Activated B cell treated with CpG ODN at 0.5 μM for 24 hours (primary cell): ENCODE results near the gene GABBR2. TPM values are rescaled to one million over a fixed set of nuclear protein-coding genes. Genes with fewer than 3 reads are reported as not detected.
"Not testable (repeated sequence)": the region's sequence is repeated elsewhere in the genome, so short reads cannot be mapped to it uniquely, and the experiment has no call there.

Experiments used
- ATAC-seq: fragments of 200-7000 bp; cut with Tn5 transposase; one replicate; pipeline ENCODE4 v1.10.0; 2021; ENCODE audit warnings: low read depth, mild to moderate bottlenecking, moderate library complexity
- CTCF ChIA-PET: fragments of 350-600 bp; sonication (Branson Sonifier 250); formaldehyde crosslinking; loops from one replicate; lab custom pipeline; 2021; ENCODE audit warnings: antibody characterized with exemption; lab: Charles Lee
- POLR2A ChIA-PET: fragments of 350-600 bp; sonication (Branson Sonifier 250); formaldehyde crosslinking; loops from one replicate; lab custom pipeline; 2021; ENCODE audit warnings: antibody characterized with exemption; lab: Charles Lee
- DNase-seq: peaks from one replicate; pipeline ENCODE4 v3.0.0; 2022
- H3K27ac Mint-ChIP-seq: one replicate; pipeline ENCODE4 v1.8.0; 2020; ENCODE audit warnings: mixed read lengths
- H3K27me3 Mint-ChIP-seq: one replicate; pipeline ENCODE4 v1.8.0; 2021; ENCODE audit warnings: mixed read lengths
- H3K36me3 Mint-ChIP-seq: one replicate; pipeline ENCODE4 v1.8.0; 2021; ENCODE audit warnings: low read depth, mixed read lengths
- H3K4me1 Mint-ChIP-seq: one replicate; pipeline ENCODE4 v1.8.0; 2021; ENCODE audit warnings: mixed read lengths
- H3K4me3 Mint-ChIP-seq: one replicate; pipeline ENCODE4 v1.8.0; 2020; ENCODE audit warnings: mild to moderate bottlenecking, mixed read lengths
- H3K9me3 Mint-ChIP-seq: one replicate; pipeline ENCODE4 v1.8.0; 2020; ENCODE audit warnings: mixed read lengths
- CTCF ChIP-seq: fragments of 200-600 bp; IDR thresholded peaks from one replicate; pipeline ENCODE4 v1.8.0; 2022; ENCODE audit warnings: antibody characterized with exemption, mild to moderate bottlenecking
- intact Hi-C: fragments of 100-400 bp; cut with micrococcal nuclease; formaldehyde crosslinking; loops from one replicate; pipeline ENCODE4 v1.15.1; 2024
- total RNA-seq: library from RNA; stranded (reverse); gene quantifications from 2 replicates; pipeline ENCODE4 v1.2.3, GENCODE V29; 2022

The GABBR2 gene
- total RNA-seq, 1 donor from 2014 or later, result not detected

GRCh38 chr9:98285446-98285845, 423.3 kb downstream of the GABBR2 start:
- DNase-seq (no peak), ATAC-seq (no peak)
- Mint-ChIP-seq H3K27ac (no peak overlapping the region), H3K4me3 (no peak overlapping the region), H3K27me3 (peaks cover 18% of the 10 kb centered on the region), H3K36me3 (no peaks in the 10 kb centered on the region), H3K9me3 (no peaks in the 10 kb centered on the region), H3K4me1 (no peaks in the 10 kb centered on the region)
- intact Hi-C loops, result no loop called here
- CTCF ChIA-PET, result no interaction called here
- POLR2A ChIA-PET, result no interaction called here
- TF ChIP-seq CTCF, result no peak

GRCh38 chr9:98284754-98285153, 424.0 kb downstream of the GABBR2 start:
- ChIA-PET POLR2A (no interaction called here), CTCF (no interaction called here)
- no peaks in the 10 kb centered on the region for H3K9me3 Mint-ChIP-seq
- intact Hi-C loops, result no loop called here
- TF ChIP-seq CTCF, result no peak
- H3K27me3 Mint-ChIP-seq, result peaks cover 18% of the 10 kb centered on the region
- no peak for ATAC-seq
- no peaks in the 10 kb centered on the region for H3K36me3 Mint-ChIP-seq
- H3K27ac Mint-ChIP-seq, result no peak overlapping the region
- no peaks in the 10 kb centered on the region for H3K4me1 Mint-ChIP-seq
- H3K4me3 Mint-ChIP-seq, result no peak overlapping the region
- no peak for DNase-seq

GRCh38 chr9:98283143-98283542, 425.6 kb downstream of the GABBR2 start:
- CTCF ChIA-PET, result not testable (repeated sequence)
- peaks cover 24% of the 10 kb centered on the region for H3K27me3 Mint-ChIP-seq

GRCh38 chr9:98281281-98281680, 427.5 kb downstream of the GABBR2 start:
- intact Hi-C loops, result no loop called here
- DNase-seq (no peak), ATAC-seq (no peak)
- no peaks in the 10 kb centered on the region for H3K9me3 Mint-ChIP-seq
- ChIA-PET CTCF (no interaction called here), POLR2A (interaction anchor here (0.6 kb wide), 1 partner anchor 179 kb away, joined by 3 read pairs; no protein-coding TSS in a partner anchor)
- no peak overlapping the region for H3K4me3 Mint-ChIP-seq
- TF ChIP-seq CTCF, result no peak
- H3K27ac Mint-ChIP-seq, result no peak overlapping the region
- no peaks in the 10 kb centered on the region for H3K4me1 Mint-ChIP-seq
- H3K36me3 Mint-ChIP-seq, result no peaks in the 10 kb centered on the region
- peaks cover 26% of the 10 kb centered on the region for H3K27me3 Mint-ChIP-seq

More at GRCh38 chr9:98283143-98283542, 425.6 kb downstream of the GABBR2 start:
- ATAC-seq, H3K9me3 Mint-ChIP-seq, H3K27ac Mint-ChIP-seq, H3K4me3 Mint-ChIP-seq, H3K4me1 Mint-ChIP-seq, DNase-seq, intact Hi-C loops, H3K36me3 Mint-ChIP-seq, POLR2A ChIA-PET: not testable (repeated sequence)

GRCh38 chr9:98280574-98280973, 428.2 kb downstream of the GABBR2 start:
- Mint-ChIP-seq H3K27me3 (peaks cover 26% of the 10 kb centered on the region), H3K36me3 (no peaks in the 10 kb centered on the region), H3K4me1 (no peaks in the 10 kb centered on the region), H3K9me3 (no peaks in the 10 kb centered on the region), H3K4me3 (no peak overlapping the region), H3K27ac (no peak overlapping the region)
- ATAC-seq (no peak), DNase-seq (no peak)
- intact Hi-C loops, result no loop called here
- TF ChIP-seq CTCF, result no peak
- ChIA-PET POLR2A (no interaction called here), CTCF (no interaction called here)

- no peak for TF ChIP-seq CTCF
- ChIA-PET POLR2A (no interaction called here), CTCF (no interaction called here)
- no peak overlapping the region for H3K27ac Mint-ChIP-seq
- no peaks in the 10 kb centered on the region for H3K4me1 Mint-ChIP-seq
- no peaks in the 10 kb centered on the region for H3K9me3 Mint-ChIP-seq
- no peaks in the 10 kb centered on the region for H3K36me3 Mint-ChIP-seq
- H3K4me3 Mint-ChIP-seq, result no peak overlapping the region
- peaks cover 27% of the 10 kb centered on the region for H3K27me3 Mint-ChIP-seq
- no peak for DNase-seq
- ATAC-seq, result no peak
- intact Hi-C loops, result no loop called here
Measured at GRCh38 chr9:98280162-98280561, 428.6 kb downstream of the GABBR2 start.
